Aorta (tissue), 5 donors: Measurements from ENCODE around the gene MYPN. TPM values are rescaled to one million over a fixed set of nuclear protein-coding genes. Genes with fewer than 3 reads are reported as not detected.

ENCODE experiments used
- ATAC-seq: fragments of 200-7000 bp; cut with Tn5 transposase; one replicate; pipeline ENCODE4 v1.9.1; 2022; ENCODE audit warnings: moderate library complexity; ENCODE audit not compliant: low FRiP score
- DNase-seq, 2 donors: peaks; one replicate each; pipeline ENCODE4 v3.0.0-alpha.2; 2020
- H3K27ac ChIP-seq, 2 donors: one replicate each; pipeline ENCODE4 v1.5.1; 2013; ENCODE audit warnings: low read length in 2 of 2, mild to moderate bottlenecking in 2 of 2, moderate library complexity in 2 of 2, control low read depth in 1 of 2, inconsistent platforms in 1 of 2, low read depth in 1 of 2
- H3K27me3 ChIP-seq, 2 donors: one replicate each; pipeline ENCODE4 v1.6.1; 2013; ENCODE audit warnings: control low read depth in 1 of 2, low read length in 1 of 2, mild to moderate bottlenecking in 1 of 2, moderate library complexity in 1 of 2; ENCODE audit not compliant: insufficient read depth in 2 of 2, control insufficient read depth in 1 of 2
- H3K36me3 ChIP-seq, 2 donors: one replicate each; pipeline ENCODE4 v1.6.1; 2013; ENCODE audit warnings: control low read depth in 1 of 2, low read length in 1 of 2, mild to moderate bottlenecking in 1 of 2; ENCODE audit not compliant: insufficient read depth in 2 of 2, control insufficient read depth in 1 of 2
- H3K4me1 ChIP-seq, 2 donors: one replicate each; pipeline ENCODE4 v1.6.1; 2013; ENCODE audit warnings: low read length in 2 of 2, control low read depth in 1 of 2, mild to moderate bottlenecking in 1 of 2, moderate library complexity in 1 of 2; ENCODE audit not compliant: insufficient read depth in 2 of 2, control insufficient read depth in 1 of 2
- H3K4me3 ChIP-seq, 2 donors: one replicate each; pipeline ENCODE4 v1.5.1; 2013; ENCODE audit warnings: low read length in 2 of 2, control low read depth in 1 of 2, mild to moderate bottlenecking in 1 of 2
- H3K9me3 ChIP-seq: one replicate; pipeline ENCODE4 v1.6.1; 2013; ENCODE audit warnings: mild to moderate bottlenecking, low read length; ENCODE audit not compliant: control insufficient read depth
- WGBS, 2 donors: extraction: QIAGEN DNeasy Blood & Tissue Kit; methylation state at CpG; one replicate each; pipeline ENCODE4 v1.1.7; 2013; 5-methylcytosine and 5-hydroxymethylcytosine counted together
- intact Hi-C, 2 donors: fragments of 100-400 bp; cut with DNase I; formaldehyde crosslinking; loops; one replicate each; pipeline versions ENCODE4 v1.14.2 to v1.15.0; 2022
- polyA plus RNA-seq, 2 donors: library from polyadenylated mRNA; stranded (reverse); fragments of 200-250 nt; gene quantifications; one replicate each; pipeline ENCODE4 v1.2.3, GENCODE V29; 2013
- total RNA-seq, 2 donors: library from RNA; stranded (reverse); fragmentation: NEBNext Ultra II Directional; extraction: Animal tissue kit (Norgen Biotek cat#: 25700); gene quantifications; one replicate each; pipeline ENCODE4 v1.2.1, GENCODE V29; 2021
- donor health status: healthy with polysubstance abuse.
- donor health status: Bipolar disorder and iron deficiency.
- donor health status: DM: no; HTN: no; CAD: no.
- donor health status: DM: no; HTN: no; CAD: no.
- donor health status: DM: yes; HTN: yes; CAD: no.

MYPN gene
- total and polyA plus RNA-seq, 4 donors, result 0.10 to 0.25 TPM; not detected in 2

DNA sequence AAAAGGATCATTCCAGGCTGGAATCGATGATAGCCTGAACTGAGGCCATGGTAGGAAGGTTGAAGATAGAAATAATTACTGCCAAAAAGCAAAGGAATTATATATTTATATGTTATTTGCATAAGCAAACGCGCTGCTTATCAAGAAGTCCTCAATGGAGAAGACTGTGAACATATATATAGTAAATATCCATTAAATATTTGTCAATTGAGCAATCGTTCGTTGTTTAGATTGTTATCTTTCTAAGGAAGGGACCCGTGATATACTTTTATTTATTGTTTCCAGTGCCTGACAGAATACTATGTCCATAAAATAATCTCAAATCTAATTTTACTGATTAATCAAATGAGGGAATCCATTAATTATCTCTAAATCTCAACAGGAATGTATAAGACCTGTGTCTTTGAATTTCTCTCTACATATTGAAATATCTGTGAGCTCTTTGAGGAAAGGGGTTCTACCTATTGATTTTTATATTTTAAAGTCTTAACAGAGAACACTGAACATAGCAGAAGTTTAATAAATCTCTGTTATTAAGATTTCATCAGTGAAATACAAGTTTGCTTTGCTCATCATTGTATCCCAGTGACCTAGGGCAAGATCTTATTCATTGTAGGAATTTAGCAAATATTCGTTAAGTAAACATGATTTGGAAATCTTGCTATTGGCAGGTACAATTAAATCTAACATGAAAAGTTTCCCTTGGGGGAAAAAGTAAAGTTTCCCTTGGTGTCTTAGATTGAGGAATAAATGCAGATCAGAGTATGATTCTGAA is 22.2 kb upstream of the MYPN start:
- H3K9me3 ChIP-seq, result no peaks in the 10 kb centered on the region
- WGBS, 2 donors, result 85 to 86% methylated on average over 7 of the region's 7 CpGs
- H3K4me1 ChIP-seq, result no peaks in the 10 kb centered on the region
- no peaks in the 10 kb centered on the region for H3K36me3 ChIP-seq
- no peak for ATAC-seq
- no peak overlapping the region for H3K27ac ChIP-seq
- no peak overlapping the region for H3K4me3 ChIP-seq
- H3K27me3 ChIP-seq, result no peaks in the 10 kb centered on the region
- intact Hi-C loops, result no loop called here
- no peak for DNase-seq

DNA sequence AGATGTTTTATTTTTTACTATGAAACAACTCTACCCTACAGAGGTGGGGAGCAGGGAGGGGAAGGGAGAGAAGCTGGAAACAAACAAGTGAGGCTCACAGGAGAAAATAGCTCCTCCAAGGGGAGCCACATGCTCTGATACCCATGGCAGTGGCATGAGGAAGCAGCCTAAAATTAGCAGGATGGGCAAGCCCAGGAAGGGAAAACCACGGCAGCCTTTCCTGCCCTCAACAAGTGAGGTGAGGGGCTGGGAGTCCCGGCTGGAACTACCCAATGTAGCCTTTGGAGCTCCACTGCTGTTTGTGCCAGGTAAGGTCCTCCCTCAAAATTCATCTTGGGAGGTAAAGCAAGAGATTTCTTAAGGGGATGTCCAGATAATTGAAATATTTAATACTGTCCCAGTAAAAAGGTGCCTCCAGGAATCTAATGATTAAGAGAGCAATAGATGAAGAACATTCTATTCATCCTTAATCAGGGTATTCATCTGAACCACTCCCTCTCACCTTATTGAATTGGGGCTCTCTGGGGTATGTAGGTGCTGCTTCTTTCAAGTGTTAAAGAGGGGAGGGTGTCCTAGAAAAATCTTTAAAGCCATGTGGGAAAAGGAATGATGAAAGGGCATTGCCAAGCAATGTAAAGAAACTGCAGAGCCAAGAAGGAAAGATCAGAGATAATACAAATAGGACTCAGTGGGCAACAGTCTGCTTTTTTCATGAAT is 21.4 kb upstream of the MYPN start:
- 31 to 34% methylated on average over 2 of the region's 2 CpGs for WGBS, 2 donors
- DNase-seq (no peak), ATAC-seq (no peak)
- Histone ChIP-seq H3K9me3 (no peaks in the 10 kb centered on the region), H3K27ac (no peak overlapping the region), H3K4me3 (no peak overlapping the region), H3K36me3 (no peaks in the 10 kb centered on the region), H3K27me3 (no peaks in the 10 kb centered on the region), H3K4me1 (no peaks in the 10 kb centered on the region)
- intact Hi-C loops, result no loop called here

DNA sequence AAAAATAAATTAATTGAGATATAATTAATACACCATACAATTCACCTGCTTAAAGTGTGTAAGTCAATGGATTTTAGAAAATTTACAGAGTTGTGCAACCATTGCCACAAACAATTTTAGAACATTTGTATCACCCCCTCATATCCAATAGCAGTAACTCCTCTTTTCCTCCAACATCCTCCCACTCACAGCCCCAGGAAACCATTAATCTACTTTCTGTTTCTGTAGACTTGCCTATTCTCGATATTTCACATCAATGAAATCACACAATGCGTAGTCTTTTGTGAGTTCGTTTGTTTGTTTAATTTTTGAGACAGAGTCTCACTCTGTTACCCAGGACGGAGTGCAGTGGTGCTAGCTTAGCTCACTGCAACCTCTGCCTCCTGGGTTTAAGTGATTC is 20.5 kb upstream of the MYPN start:
- no peaks in the 10 kb centered on the region for H3K9me3 ChIP-seq
- ATAC-seq (no peak), DNase-seq (no peak)
- WGBS, 2 donors, result 16 to 21% methylated on average over 4 of the region's 4 CpGs
- no peaks in the 10 kb centered on the region for H3K4me1 ChIP-seq
- no peaks in the 10 kb centered on the region for H3K27me3 ChIP-seq
- no peaks in the 10 kb centered on the region for H3K36me3 ChIP-seq
- no peak overlapping the region for H3K27ac ChIP-seq
- intact Hi-C loops, result no loop called here
- H3K4me3 ChIP-seq, result no peak overlapping the region

DNA sequence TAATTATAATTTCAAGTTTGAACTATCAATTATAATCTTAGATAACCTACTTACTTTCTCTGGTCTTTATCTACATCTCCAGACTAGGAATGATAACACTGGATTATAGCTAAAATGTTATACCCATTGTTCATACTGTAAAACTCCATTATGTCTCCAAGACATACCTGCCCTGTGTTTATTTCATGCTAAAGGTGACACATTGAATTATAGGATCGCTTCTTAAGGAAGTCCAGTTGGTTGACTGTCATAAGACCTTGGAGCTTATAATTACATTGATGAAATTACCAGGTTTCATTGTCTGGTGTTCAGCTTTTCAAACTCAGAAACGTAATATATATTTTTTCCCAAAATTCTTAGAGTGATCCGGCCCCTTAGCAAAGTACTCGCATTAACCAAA is 18.7 kb upstream of the MYPN start:
- intact Hi-C loops, result no loop called here
- WGBS, 2 donors, result 76 to 78% methylated on average over 4 of the region's 4 CpGs
- no peaks in the 10 kb centered on the region for H3K4me1 ChIP-seq

DNA sequence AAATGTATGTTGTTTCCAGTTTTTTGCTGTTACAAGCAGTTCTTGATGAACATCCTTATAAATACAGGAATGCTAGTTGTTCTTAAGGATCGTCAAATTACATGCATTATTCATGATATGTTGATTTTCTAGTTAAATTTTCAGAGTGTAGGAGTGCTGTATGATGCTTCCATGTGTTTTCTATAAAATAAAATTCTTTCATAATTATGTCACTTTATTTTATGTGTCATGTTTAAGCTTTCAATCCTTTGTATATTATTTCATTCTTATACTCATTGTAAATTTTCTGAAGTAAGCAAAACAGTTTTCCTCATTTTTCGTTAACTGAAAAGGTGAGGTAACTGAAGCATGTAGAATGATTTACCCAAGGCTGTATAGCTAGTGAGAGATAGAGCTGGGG is 16.8 kb upstream of the MYPN start:
- no peaks in the 10 kb centered on the region for H3K9me3 ChIP-seq
- no peak overlapping the region for H3K27ac ChIP-seq
- intact Hi-C loops, result no loop called here
- H3K4me1 ChIP-seq, result no peaks in the 10 kb centered on the region
- no peak for DNase-seq
- H3K36me3 ChIP-seq, result no peaks in the 10 kb centered on the region
- no peak for ATAC-seq
- no peak overlapping the region for H3K4me3 ChIP-seq
- no peaks in the 10 kb centered on the region for H3K27me3 ChIP-seq
- WGBS, 2 donors, result 94 to 95% methylated on average over 2 of the region's 2 CpGs

More for the DNA sequence above, 18.7 kb upstream of the MYPN start:
- Histone ChIP-seq H3K27me3 (no peaks in the 10 kb centered on the region), H3K9me3 (no peaks in the 10 kb centered on the region), H3K4me3 (no peak overlapping the region), H3K27ac (no peak overlapping the region), H3K36me3 (no peaks in the 10 kb centered on the region)
- ATAC-seq (no peak), DNase-seq (no peak)

DNA sequence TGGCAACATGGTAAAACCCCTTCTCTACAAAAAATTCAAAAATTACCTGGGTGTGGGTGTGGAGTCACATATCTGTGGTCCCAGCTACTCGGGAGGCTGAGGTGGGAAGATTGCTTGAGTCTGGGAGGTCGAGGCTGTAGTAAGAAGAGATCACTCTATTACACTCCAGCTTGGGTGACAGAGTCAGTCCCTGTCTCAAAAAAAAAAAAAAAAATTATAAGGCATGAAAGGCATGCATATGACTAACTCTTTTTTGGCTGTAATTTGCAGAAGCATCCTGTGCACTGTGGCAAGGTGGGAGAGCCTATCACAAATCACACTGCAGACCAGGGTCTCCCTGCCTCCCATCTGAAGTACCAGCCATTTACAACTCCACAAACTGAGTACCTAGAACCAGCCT is 14.1 kb upstream of the MYPN start:
- intact Hi-C loops, result no loop called here
- no peaks in the 10 kb centered on the region for H3K36me3 ChIP-seq
- no peak overlapping the region for H3K27ac ChIP-seq
- H3K4me1 ChIP-seq, result no peaks in the 10 kb centered on the region
- no peak overlapping the region for H3K4me3 ChIP-seq
- H3K9me3 ChIP-seq, result no peaks in the 10 kb centered on the region
- no peak for ATAC-seq
- H3K27me3 ChIP-seq, result no peaks in the 10 kb centered on the region
- WGBS, 2 donors, result 83 to 85% methylated on average over 2 of the region's 2 CpGs
- DNase-seq, result no peak

DNA sequence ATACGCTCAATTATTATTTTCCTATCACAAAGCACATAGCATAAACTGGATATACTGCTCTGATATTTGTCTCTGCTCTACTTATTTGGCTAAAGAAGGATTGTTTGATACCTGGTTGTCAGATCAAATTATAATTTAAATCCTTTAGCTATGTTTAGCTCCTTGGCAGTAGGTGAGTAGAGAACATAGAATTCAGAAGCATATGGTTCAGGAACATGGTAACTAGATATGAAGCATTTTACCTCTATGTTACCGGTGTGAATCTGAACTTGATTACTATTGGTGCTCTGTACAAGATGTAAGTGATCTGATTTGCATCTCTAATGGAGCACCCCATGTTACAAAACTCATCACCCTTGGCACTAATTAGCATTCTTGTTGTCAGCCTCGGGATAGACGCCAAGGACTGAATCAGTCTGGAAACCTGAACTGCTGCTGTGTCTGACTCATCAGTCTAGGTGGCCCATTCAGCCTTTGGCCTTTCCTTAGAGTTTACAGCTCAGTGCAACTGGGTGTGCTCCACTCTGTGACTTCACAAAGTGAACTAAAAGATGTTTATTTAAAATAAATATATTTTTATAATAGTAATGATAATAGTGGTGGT is 12.3 kb upstream of the MYPN start:
- ATAC-seq (no peak), DNase-seq (no peak)
- no peaks in the 10 kb centered on the region for H3K27me3 ChIP-seq
- H3K9me3 ChIP-seq, result no peaks in the 10 kb centered on the region
- no peaks in the 10 kb centered on the region for H3K4me1 ChIP-seq
- H3K36me3 ChIP-seq, result no peaks in the 10 kb centered on the region
- H3K4me3 ChIP-seq, result no peak overlapping the region
- H3K27ac ChIP-seq, result no peak overlapping the region
- intact Hi-C loops, result no loop called here
- WGBS, 2 donors, result 51% methylated on average over 4 of the region's 4 CpGs

DNA sequence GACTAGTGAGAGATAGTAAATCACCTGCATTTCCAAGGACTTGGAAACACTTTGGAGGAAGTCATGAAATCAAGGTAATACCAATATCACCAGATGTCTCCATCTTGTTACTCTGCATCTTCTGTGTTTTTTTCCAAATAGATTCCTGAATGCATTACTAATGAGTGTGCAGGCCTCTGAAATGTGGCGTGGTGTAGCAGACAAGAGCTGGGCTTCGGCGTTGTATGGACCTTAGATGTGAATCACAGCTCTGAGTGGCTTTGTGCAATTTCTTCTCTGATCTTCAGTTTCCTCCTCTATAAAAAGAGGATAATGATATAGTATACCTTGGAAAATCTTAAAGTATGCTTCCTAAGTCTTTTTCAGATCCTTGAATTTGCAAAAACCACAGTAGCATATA is 9.6 kb upstream of the MYPN start:
- no peak for DNase-seq
- WGBS, 2 donors, result 91 to 95% methylated on average over 3 of the region's 3 CpGs
- Histone ChIP-seq H3K36me3 (no peaks in the 10 kb centered on the region), H3K4me1 (no peaks in the 10 kb centered on the region), H3K27me3 (no peaks in the 10 kb centered on the region), H3K27ac (no peak overlapping the region), H3K4me3 (no peak overlapping the region), H3K9me3 (no peaks in the 10 kb centered on the region)
- no peak for ATAC-seq
- intact Hi-C loops, result no loop called here

DNA sequence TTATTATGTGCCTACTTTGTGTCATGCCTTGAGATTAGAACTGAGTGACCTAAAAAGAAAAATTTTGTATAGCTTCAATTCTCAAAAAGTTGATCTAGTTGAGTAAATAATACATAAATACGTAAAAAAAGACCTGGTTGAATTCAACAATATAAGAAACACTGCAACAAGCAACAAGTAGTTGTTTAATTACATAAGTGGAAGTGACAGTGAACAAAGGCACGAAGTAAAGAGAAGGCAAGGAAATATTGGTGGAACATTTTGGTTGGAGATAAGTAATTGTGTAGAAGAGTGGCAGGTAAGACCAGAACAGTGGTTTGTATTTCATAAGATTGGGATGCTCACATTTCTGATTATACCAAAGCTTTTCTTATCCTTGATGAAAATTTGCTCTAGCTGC is 8.2 kb upstream of the MYPN start:
- Histone ChIP-seq H3K27me3 (no peaks in the 10 kb centered on the region), H3K27ac (no peak overlapping the region), H3K4me1 (no peaks in the 10 kb centered on the region), H3K4me3 (no peak overlapping the region), H3K36me3 (no peaks in the 10 kb centered on the region), H3K9me3 (no peaks in the 10 kb centered on the region)
- WGBS, 2 donors, result 90 to 93% methylated on average over 2 of the region's 2 CpGs
- intact Hi-C loops, result no loop called here
- DNase-seq (no peak), ATAC-seq (no peak)
